GM12865 (cell line): ENCODE measurements around the gene RASSF9.

Experiments
- DNase-seq: peaks from one replicate; pipeline ENCODE4 v3.0.0; 2010; ENCODE audit warnings: low read depth
- H3K4me3 ChIP-seq: 2 replicates; pipeline ENCODE4 v1.5.1; 2011; ENCODE audit warnings: mild to moderate bottlenecking, low read depth, low read length, control low read depth
- TF ChIP-seq, protein P1 (sequence below): IDR thresholded peaks from 2 replicates; pipeline ENCODE4 v1.5.1; 2011; ENCODE audit warnings: low read length, control low read depth, low read depth, inconsistent platforms; ENCODE audit not compliant: insufficient read depth; ENCODE audit errors: missing control alignments

Gene RASSF9

DNA sequence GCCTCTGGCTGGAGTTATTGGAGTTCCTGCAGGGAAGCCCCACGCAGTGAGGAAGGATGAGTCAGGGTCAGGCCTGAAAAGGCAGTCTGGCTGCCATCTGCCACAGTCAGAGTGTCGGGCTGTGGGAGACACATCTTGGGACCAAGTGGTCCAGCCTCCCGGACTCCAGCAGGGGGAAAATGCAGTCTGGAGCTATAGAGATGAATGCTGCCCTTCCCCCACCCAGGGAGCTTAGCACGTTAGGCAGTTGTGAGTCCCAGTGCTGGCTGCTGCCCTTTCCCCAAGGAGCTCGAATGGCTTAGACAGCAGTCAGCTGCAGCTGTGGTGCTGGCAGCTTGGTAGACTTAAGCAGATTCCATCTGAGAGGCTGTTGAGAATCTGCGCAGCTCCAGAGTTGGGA lies 29.7 kb upstream of the RASSF9 start:
- no peak for DNase-seq
- TF ChIP-seq, protein P1, sequence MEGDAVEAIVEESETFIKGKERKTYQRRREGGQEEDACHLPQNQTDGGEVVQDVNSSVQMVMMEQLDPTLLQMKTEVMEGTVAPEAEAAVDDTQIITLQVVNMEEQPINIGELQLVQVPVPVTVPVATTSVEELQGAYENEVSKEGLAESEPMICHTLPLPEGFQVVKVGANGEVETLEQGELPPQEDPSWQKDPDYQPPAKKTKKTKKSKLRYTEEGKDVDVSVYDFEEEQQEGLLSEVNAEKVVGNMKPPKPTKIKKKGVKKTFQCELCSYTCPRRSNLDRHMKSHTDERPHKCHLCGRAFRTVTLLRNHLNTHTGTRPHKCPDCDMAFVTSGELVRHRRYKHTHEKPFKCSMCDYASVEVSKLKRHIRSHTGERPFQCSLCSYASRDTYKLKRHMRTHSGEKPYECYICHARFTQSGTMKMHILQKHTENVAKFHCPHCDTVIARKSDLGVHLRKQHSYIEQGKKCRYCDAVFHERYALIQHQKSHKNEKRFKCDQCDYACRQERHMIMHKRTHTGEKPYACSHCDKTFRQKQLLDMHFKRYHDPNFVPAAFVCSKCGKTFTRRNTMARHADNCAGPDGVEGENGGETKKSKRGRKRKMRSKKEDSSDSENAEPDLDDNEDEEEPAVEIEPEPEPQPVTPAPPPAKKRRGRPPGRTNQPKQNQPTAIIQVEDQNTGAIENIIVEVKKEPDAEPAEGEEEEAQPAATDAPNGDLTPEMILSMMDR, result no peak
- no peak overlapping the region for H3K4me3 ChIP-seq

DNA sequence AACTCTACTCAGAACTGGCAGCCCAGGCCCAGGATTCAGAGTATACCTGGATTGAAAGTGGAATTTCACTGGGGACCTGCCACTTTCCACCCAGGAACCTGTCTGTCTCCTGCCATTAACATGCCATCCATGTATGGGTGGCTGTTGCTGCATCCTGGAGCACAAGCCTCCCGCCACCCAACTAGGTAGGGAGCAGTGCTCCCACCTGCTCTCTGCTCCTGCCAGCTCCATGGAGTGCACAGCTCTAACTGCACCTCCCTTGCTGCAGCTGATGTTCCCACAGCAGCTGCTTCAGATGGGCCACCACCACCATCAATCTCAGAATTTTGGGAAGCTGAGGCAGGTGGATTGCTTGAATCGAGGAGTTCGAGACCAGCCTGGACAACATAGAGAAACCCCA lies 20.8 kb upstream of the RASSF9 start:
- no peak for DNase-seq
- TF ChIP-seq, protein P1, result no peak
- H3K4me3 ChIP-seq, result no peak overlapping the region

DNA sequence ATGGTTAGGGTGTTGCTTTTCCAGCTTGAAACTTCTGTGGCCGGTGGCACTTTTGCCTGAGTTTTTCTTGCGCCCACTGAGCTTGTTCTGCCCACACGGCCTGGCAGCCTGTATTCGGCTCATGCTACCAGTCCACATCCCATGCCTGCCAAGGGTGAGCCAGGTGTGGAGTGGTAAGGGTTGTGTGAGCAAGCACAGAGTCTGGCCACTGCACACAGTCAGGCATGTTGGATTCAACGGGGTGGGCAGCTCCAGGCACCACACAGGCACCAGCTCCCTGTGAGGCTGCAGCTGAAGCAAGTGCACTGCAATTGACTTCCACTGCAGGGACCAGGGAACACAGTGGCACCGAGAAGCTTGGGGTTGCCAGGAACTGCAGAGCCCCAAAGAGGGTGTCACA lies 19.1 kb upstream of the RASSF9 start:
- TF ChIP-seq, protein P1, result no peak
- H3K4me3 ChIP-seq, result no peak overlapping the region
- no peak for DNase-seq

DNA sequence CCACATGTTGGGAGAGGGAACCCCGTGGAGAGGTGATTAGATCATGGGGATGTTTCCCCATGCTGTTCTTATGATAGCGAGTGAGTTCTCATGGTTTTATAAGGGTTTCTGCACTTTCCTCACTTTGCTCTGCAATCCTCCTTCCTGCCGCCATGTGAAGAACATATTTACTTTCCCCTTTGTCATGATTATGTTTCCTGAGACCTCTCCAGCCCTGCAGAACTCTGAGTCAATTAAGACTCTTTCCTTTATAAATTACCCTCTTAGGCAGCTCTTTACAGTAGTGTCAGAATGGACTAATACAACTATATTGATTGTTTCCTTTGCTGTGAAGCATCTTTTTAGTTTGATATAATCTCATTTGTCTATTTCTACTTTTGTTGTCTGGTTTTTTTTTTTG lies 13.1 kb upstream of the RASSF9 start:
- no peak for DNase-seq
- TF ChIP-seq, protein P1, result no peak
- H3K4me3 ChIP-seq, result no peak overlapping the region

DNA sequence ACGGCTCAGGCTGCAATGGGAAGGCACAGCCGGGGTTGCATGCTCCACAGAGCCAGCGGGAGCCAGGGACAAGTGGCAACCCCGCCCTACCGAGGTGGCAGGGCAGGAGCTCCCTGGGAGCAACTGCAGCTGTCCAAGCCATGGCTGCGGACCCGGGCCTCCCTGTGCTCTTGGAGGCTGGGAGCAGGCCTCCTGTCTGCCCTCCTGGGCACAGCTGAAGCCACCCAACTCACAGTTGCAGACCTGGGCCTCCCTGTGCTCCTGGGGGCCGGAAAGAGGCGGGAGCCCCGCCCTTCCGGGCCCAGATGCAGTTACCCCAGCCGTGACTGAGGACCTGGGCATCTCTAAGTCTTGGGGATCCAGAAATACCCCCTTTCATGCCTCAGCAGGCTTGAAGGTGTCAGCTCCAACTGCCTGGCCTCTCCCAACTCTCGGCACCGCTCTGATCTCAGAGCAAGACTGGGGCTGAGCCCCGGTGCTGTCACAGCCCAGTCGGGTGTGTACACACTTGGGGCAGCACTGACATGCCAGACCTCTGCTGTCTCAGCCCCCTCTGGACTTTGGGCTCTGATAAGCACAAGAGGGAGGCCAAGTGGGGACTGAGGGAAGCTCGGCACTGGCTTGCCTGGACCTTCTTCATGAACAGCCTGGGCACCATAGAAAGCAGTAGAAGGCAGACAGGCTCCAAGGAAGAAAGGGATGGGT lies 7.5 kb upstream of the RASSF9 start:
- TF ChIP-seq, protein P1, result no peak
- DNase-seq, result no peak
- H3K4me3 ChIP-seq, result no peak overlapping the region

DNA sequence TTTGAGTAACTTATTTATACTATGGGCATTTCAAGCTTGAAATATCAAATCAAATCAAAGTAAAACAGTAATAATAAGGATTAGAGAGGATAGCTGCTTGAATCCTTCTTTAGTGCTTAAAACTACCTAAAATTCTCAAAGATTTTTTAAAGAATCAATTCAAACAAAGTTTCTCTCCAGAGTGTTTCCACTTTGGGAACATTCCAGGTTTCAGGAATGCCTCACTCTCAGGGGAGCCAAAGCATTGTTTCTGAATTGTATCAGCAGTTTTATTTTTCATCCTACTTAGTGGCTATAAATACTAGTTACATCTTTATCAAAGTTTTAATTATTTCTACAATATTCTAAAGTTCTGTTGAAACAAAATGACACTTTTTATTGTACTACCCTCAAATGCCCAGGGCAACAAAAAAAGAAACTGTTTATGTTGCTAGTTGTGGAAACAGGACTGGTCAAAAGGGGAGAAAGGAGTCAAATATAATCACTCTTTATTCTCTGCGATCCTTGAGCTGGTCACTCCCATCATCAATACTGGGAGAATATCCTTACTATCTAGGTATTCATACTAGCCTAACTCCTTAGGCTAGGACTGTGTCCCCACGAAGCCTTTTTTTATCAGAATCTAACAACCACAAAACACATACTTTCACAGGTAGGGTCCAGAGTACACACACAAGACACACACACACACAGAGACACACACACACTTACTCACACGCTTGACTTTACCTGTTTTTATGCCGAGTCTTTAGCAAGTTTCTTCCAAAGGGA lies 598 bp downstream of the RASSF9 start:
- DNase-seq, result no peak
- TF ChIP-seq, protein P1, result no peak
- no peak overlapping the region for H3K4me3 ChIP-seq
